ENCODE data around the gene CFAP69. TPM values are rescaled to one million over a fixed set of nuclear protein-coding genes. Genes with fewer than 3 reads are reported as not detected.

CFAP69 gene
- total and polyA plus RNA-seq, 2 of the 8 experiments (the other 6 are each of a cell fraction or from before 2014, with no cell fraction given) = 1.00 to 3.8 TPM

DNA sequence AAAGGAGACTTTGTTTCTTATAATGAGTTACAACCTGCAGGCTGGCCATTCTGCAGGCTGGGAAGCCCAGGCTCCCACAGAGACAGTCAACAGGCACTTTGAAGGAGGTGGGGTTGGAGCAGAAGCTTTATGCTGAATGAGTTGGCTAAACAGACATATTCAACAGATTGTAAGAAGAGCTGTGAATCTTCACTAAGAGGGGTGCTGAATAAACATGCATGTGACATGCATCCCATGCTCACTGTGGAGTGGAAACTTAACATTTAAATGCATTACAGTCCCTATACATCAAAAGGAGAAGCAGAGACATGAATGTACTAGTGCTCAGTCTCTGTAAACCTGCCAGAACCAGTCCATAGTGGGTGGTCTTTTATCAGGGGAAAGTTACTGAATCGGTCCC, 1.4 kb upstream of the CFAP69 start:
- no peaks in the 10 kb centered on the region for H4K20me1 ChIP-seq (replicated peaks in 1 of 2; ENCODE audit: control insufficient read depth in 1 of 2, insufficient read depth in 2 of 2, low read length in 2 of 2)
- H3K56ac ChIP-seq (replicated peaks; ENCODE audit: insufficient read length, low read depth, low read length) = no peak overlapping the region
- H3K36me3 ChIP-seq (ENCODE audit: control insufficient read depth in 2 of 4, insufficient read depth in 4 of 4, low read length in 3 of 4) = no peaks in the 10 kb centered on the region
- no peak overlapping the region for H2BK5ac ChIP-seq (ENCODE audit: low read depth, low read length)
- H3K4me1 ChIP-seq (replicated peaks in 1 of 4; ENCODE audit: control insufficient read depth in 3 of 4, insufficient read depth in 4 of 4, low read length in 3 of 4) = peaks cover 0 to 6% (median 3%) of the 10 kb centered on the region in 4 experiments; a peak in 5 of 7 replicates
- 85% methylated on average over 1 of the region's 1 CpG; no CpG with 5 or more reads in 1 of the 2 experiments for WGBS, 2 experiments (ENCODE audit: extremely low coverage in 1 of 2, insufficient coverage in 1 of 2, insufficient read length in 1 of 2, insufficient replicate concordance in 2 of 2, low coverage in 1 of 2, low lambda C conversion rate in 2 of 2, missing lambda C conversion rate in 1 of 2)
- H3K14ac ChIP-seq (ENCODE audit: insufficient read length) = no peak overlapping the region
- H2BK20ac ChIP-seq (ENCODE audit: low read length) = no peak overlapping the region
- H2AFZ ChIP-seq (ENCODE audit: low read length) = no peak overlapping the region
- no peaks in the 10 kb centered on the region for H3K9me3 ChIP-seq (ENCODE audit: insufficient read depth in 2 of 2, low read depth in 1 of 2, low read length in 1 of 2)
- DNase-seq (ENCODE audit: low read depth in 1 of 2, low spot score in 2 of 2) (no peak), FAIRE-seq (no peak)
- no peak overlapping the region for H2BK15ac ChIP-seq (ENCODE audit: low read length)
- H2AK5ac ChIP-seq (ENCODE audit: low read depth, low read length) = no peak overlapping the region
- H3K79me1 ChIP-seq (ENCODE audit: low read depth, low read length) = no peaks in the 10 kb centered on the region
- TF ChIP-seq TAF7 (optimal IDR thresholded peaks at IDR 0.05; ENCODE audit: borderline replicate concordance, low read depth, low read length) = no peak
- TF ChIP-seq CREB1 (IDR thresholded peaks at IDR 0.05) = no peak
- TF ChIP-seq, protein P1, sequence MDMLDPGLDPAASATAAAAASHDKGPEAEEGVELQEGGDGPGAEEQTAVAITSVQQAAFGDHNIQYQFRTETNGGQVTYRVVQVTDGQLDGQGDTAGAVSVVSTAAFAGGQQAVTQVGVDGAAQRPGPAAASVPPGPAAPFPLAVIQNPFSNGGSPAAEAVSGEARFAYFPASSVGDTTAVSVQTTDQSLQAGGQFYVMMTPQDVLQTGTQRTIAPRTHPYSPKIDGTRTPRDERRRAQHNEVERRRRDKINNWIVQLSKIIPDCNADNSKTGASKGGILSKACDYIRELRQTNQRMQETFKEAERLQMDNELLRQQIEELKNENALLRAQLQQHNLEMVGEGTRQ (IDR thresholded peaks at IDR 0.05; ENCODE audit: low read length) = no peak
- TF ChIP-seq FOSL1 (IDR thresholded peaks at IDR 0.05; ENCODE audit: insufficient read depth, low read depth, low read length) = no peak
- no peak for TF ChIP-seq POLR2A (IDR thresholded peaks at IDR 0.05; ENCODE audit: control extremely low read depth in 1 of 2, low read depth in 2 of 2, low read length in 2 of 2)
- ChIA-PET POLR2A (ENCODE audit: partially characterized antibody) (interaction anchor here (0.8 to 4.1 kb wide), 6 partner anchors 12 to 29 kb away, joined by 3 to 28 read pairs (median 4); no protein-coding TSS in a partner anchor), CTCF (ENCODE audit: partially characterized antibody) (interaction anchor here (1.3 to 2.3 kb wide), 3 partner anchors 32 to 102 kb away, joined by 3 to 13 read pairs (median 5); partner anchors contain the start of gene STEAP2)
- no peak overlapping the region for H4K91ac ChIP-seq (replicated peaks; ENCODE audit: insufficient read length, low read length)
- H3K9ac ChIP-seq (replicated peaks in 1 of 4; ENCODE audit: extremely low read depth in 1 of 4, low read depth in 3 of 4, low read length in 3 of 4) = no peak overlapping the region
- H2BK120ac ChIP-seq (replicated peaks; ENCODE audit: low read depth, low read length) = no peak overlapping the region
- peaks cover 8% of the 10 kb centered on the region for H3K23me2 ChIP-seq (ENCODE audit: low read depth, low read length)
- H3K4me3 ChIP-seq (ENCODE audit: extremely low read depth in 1 of 4, insufficient read depth in 2 of 4, low read depth in 3 of 4, low read length in 4 of 4) = no peak overlapping the region
- no peak overlapping the region for H3K27ac ChIP-seq (ENCODE audit: low read depth, low read length)
- no peak overlapping the region for H3K4ac ChIP-seq (replicated peaks; ENCODE audit: insufficient read length, low read depth, low read length)
- H4K5ac ChIP-seq (ENCODE audit: insufficient read length, low read depth, low read length) = no peak overlapping the region
- peak overlapping the region in 1 of 2 experiments; percentile 68; a peak in 1 of 4 replicates for H3K4me2 ChIP-seq (ENCODE audit: insufficient read depth in 1 of 2, low read depth in 2 of 2, low read length in 2 of 2)
- H3K79me2 ChIP-seq (ENCODE audit: control insufficient read depth in 1 of 2, insufficient read depth in 2 of 2, low read length in 2 of 2) = no peaks in the 10 kb centered on the region
- H4K8ac ChIP-seq (ENCODE audit: extremely low read depth, insufficient read depth, low read length) = no peak overlapping the region
- H3K27me3 ChIP-seq (replicated peaks in 1 of 4; ENCODE audit: control insufficient read depth in 3 of 4, extremely low read depth in 1 of 4, insufficient read depth in 3 of 4, low read length in 3 of 4) = peaks cover 0 to 6% (median 2%) of the 10 kb centered on the region in 4 experiments; a peak in 3 of 7 replicates
- no peak overlapping the region for H3K23ac ChIP-seq (ENCODE audit: insufficient read length)
- no peak overlapping the region for H3K18ac ChIP-seq (ENCODE audit: extremely low read depth, low read length)
- H2BK12ac ChIP-seq (ENCODE audit: low read depth, low read length) = no peak overlapping the region
